Hepatocyte (in vitro differentiated cells): ENCODE data around the gene HIP1. TPM values are rescaled to one million over a fixed set of nuclear protein-coding genes. Genes with fewer than 3 reads are reported as not detected.

Experiments used
- DNase-seq: peaks from one replicate; pipeline ENCODE4 v3.0.0-alpha.2; 2016; ENCODE audit warnings: low spot score
- H2AFZ ChIP-seq: fragments of 200-600 bp; sonication (generic); 2 replicates; pipeline ENCODE4 v1.6.0; 2016; ENCODE audit warnings: antibody characterized with exemption, mild to moderate bottlenecking
- H3K27ac ChIP-seq: fragments of 200-600 bp; sonication (generic); 2 replicates; pipeline ENCODE4 v1.5.1; 2016; ENCODE audit warnings: mild to moderate bottlenecking
- H3K27me3 ChIP-seq: fragments of 200-600 bp; sonication (generic); 2 replicates; pipeline ENCODE4 v1.6.1; 2016
- H3K36me3 ChIP-seq: fragments of 200-600 bp; sonication (generic); replicated peaks from 2 replicates; pipeline ENCODE4 v1.5.1; 2016; ENCODE audit warnings: low read depth; ENCODE audit not compliant: insufficient read depth
- H3K4me1 ChIP-seq: fragments of 200-600 bp; sonication (generic); 2 replicates; pipeline ENCODE4 v1.5.1; 2016; ENCODE audit warnings: mild to moderate bottlenecking, moderate library complexity; ENCODE audit not compliant: insufficient read depth
- H3K4me2 ChIP-seq: fragments of 200-600 bp; sonication (generic); 2 replicates; pipeline ENCODE4 v1.6.0; 2016
- H3K4me3 ChIP-seq: fragments of 200-600 bp; sonication (generic); 2 replicates; pipeline ENCODE4 v1.5.1; 2016; ENCODE audit warnings: mild to moderate bottlenecking
- H3K79me2 ChIP-seq: fragments of 200-600 bp; sonication (generic); 2 replicates; pipeline ENCODE4 v1.6.0; 2017; ENCODE audit warnings: mild to moderate bottlenecking
- H3K9me2 ChIP-seq: fragments of 200-600 bp; sonication (generic); replicated peaks from 2 replicates; pipeline ENCODE4 v1.6.0; 2017; ENCODE audit warnings: mild to moderate bottlenecking; ENCODE audit not compliant: insufficient read depth
- H3K9me3 ChIP-seq: fragments of 200-600 bp; sonication (generic); 2 replicates; pipeline ENCODE4 v1.5.1; 2016; ENCODE audit warnings: low read depth, mild to moderate bottlenecking
- H4K20me1 ChIP-seq: fragments of 200-600 bp; sonication (generic); 2 replicates; pipeline ENCODE4 v1.6.0; 2016; ENCODE audit warnings: mild to moderate bottlenecking; ENCODE audit not compliant: insufficient read depth, poor library complexity, severe bottlenecking
- EZH2 ChIP-seq: fragments of 200-600 bp; sonication (generic); IDR thresholded peaks from 2 replicates; pipeline ENCODE4 v1.6.1; 2016; ENCODE audit warnings: antibody characterized with exemption, mild to moderate bottlenecking, borderline replicate concordance
- EZH2phosphoT487 ChIP-seq: fragments of 200-600 bp; sonication (generic); IDR thresholded peaks from one replicate; pipeline ENCODE4 v1.6.1; 2018; ENCODE audit warnings: antibody characterized with exemption, mild to moderate bottlenecking, low read depth, moderate library complexity; ENCODE audit not compliant: unreplicated experiment, severe bottlenecking
- WGBS: methylation state at CpG from one replicate; pipeline ENCODE4 v1.1.6; 2016; ENCODE audit warnings: low lambda C conversion rate; ENCODE audit errors: missing lambda C conversion rate; 5-methylcytosine and 5-hydroxymethylcytosine counted together
- polyA plus RNA-seq: library from polyadenylated mRNA; unstranded; fragments of >200 nt; fragmentation: Nextera tagmentation; extraction: Ambion mirVana; gene quantifications from 2 replicates; pipeline ENCODE4 v1.2.1, GENCODE V29; 2016
- total RNA-seq: library from RNA; depleted of rRNA; stranded (reverse); fragments of >200 nt; gene quantifications from 2 replicates; pipeline ENCODE4 v1.2.3, GENCODE V29; 2014
- TF ChIP-seq, protein P1 (sequence below): fragments of 200-600 bp; sonication (generic); IDR thresholded peaks from 2 replicates; pipeline ENCODE4 v1.5.1; 2016; ENCODE audit warnings: antibody characterized with exemption, mild to moderate bottlenecking; ENCODE audit not compliant: poor library complexity

HIP1 gene
- total and polyA plus RNA-seq, 2 experiments from 2014 or later: 8.3 to 14.5 TPM

GRCh38 chr7:75645570-75645969, 93.2 kb downstream of the HIP1 start:
- H3K27me3 ChIP-seq: no peaks in the 10 kb centered on the region
- no peaks in the 10 kb centered on the region for H3K9me2 ChIP-seq
- no peak overlapping the region for H3K4me2 ChIP-seq
- H2AFZ ChIP-seq: no peak overlapping the region
- no peaks in the 10 kb centered on the region for H3K9me3 ChIP-seq
- no peak overlapping the region for H3K4me3 ChIP-seq
- H3K79me2 ChIP-seq: no peaks in the 10 kb centered on the region
- H3K27ac ChIP-seq: no peak overlapping the region
- no peak for TF ChIP-seq EZH2
- no peak for TF ChIP-seq EZH2phosphoT487
- TF ChIP-seq, protein P1, sequence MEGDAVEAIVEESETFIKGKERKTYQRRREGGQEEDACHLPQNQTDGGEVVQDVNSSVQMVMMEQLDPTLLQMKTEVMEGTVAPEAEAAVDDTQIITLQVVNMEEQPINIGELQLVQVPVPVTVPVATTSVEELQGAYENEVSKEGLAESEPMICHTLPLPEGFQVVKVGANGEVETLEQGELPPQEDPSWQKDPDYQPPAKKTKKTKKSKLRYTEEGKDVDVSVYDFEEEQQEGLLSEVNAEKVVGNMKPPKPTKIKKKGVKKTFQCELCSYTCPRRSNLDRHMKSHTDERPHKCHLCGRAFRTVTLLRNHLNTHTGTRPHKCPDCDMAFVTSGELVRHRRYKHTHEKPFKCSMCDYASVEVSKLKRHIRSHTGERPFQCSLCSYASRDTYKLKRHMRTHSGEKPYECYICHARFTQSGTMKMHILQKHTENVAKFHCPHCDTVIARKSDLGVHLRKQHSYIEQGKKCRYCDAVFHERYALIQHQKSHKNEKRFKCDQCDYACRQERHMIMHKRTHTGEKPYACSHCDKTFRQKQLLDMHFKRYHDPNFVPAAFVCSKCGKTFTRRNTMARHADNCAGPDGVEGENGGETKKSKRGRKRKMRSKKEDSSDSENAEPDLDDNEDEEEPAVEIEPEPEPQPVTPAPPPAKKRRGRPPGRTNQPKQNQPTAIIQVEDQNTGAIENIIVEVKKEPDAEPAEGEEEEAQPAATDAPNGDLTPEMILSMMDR: no peak
- H4K20me1 ChIP-seq: no peaks in the 10 kb centered on the region
- H3K36me3 ChIP-seq: no peaks in the 10 kb centered on the region
- WGBS: 96% methylated on average over 2 of the region's 2 CpGs
- DNase-seq: no peak
- H3K4me1 ChIP-seq: no peaks in the 10 kb centered on the region

GRCh38 chr7:75644589-75644988, 94.2 kb downstream of the HIP1 start:
- H3K9me2 ChIP-seq: no peaks in the 10 kb centered on the region
- H3K4me3 ChIP-seq: no peak overlapping the region
- TF ChIP-seq EZH2 (no peak), EZH2phosphoT487 (no peak)
- TF ChIP-seq, protein P1: no peak
- no peak overlapping the region for H2AFZ ChIP-seq
- no peak for DNase-seq
- H3K4me2 ChIP-seq: no peak overlapping the region
- 77% methylated on average over 5 of the region's 5 CpGs for WGBS
- no peak overlapping the region for H3K27ac ChIP-seq
- H3K27me3 ChIP-seq: no peaks in the 10 kb centered on the region
- no peaks in the 10 kb centered on the region for H4K20me1 ChIP-seq
- H3K9me3 ChIP-seq: no peaks in the 10 kb centered on the region
- no peaks in the 10 kb centered on the region for H3K4me1 ChIP-seq
- no peaks in the 10 kb centered on the region for H3K36me3 ChIP-seq
- H3K79me2 ChIP-seq: no peaks in the 10 kb centered on the region

GRCh38 chr7:75642810-75643486, 95.8 kb downstream of the HIP1 start:
- H3K27me3 ChIP-seq: no peaks in the 10 kb centered on the region

More at GRCh38 chr7:75642810-75643486, 95.8 kb downstream of the HIP1 start:
- no peaks in the 10 kb centered on the region for H4K20me1 ChIP-seq
- DNase-seq: peak; percentile 75
- no peaks in the 10 kb centered on the region for H3K9me3 ChIP-seq
- peaks cover 5% of the 10 kb centered on the region for H3K4me1 ChIP-seq
- H2AFZ ChIP-seq: no peak overlapping the region
- no peak overlapping the region for H3K4me3 ChIP-seq
- H3K36me3 ChIP-seq: no peaks in the 10 kb centered on the region
- H3K27ac ChIP-seq: no peak overlapping the region
- no peak for TF ChIP-seq EZH2
- TF ChIP-seq, protein P1: peak; percentile 53
- H3K4me2 ChIP-seq: no peak overlapping the region
- WGBS: 61% methylated on average over 9 of the region's 9 CpGs
- H3K79me2 ChIP-seq: no peaks in the 10 kb centered on the region
- no peaks in the 10 kb centered on the region for H3K9me2 ChIP-seq
